OCI-LY1 (cell line): Measurements from ENCODE around the gene LSM14A.

Experiments
- CTCF ChIP-seq: fragments of 200-600 bp; sonication (generic), shearing (Covaris generic); IDR thresholded peaks from 2 replicates; pipeline ENCODE4 v1.5.1; 2017; ENCODE audit warnings: mild to moderate bottlenecking, antibody characterized with exemption, low read length, moderate library complexity, mixed read lengths
- EZH2 ChIP-seq: fragments of 200-600 bp; sonication (generic), shearing (Covaris generic); IDR thresholded peaks from 2 replicates; pipeline ENCODE4 v1.8.0; 2017; ENCODE audit warnings: borderline replicate concordance, mixed run types, mild to moderate bottlenecking, antibody characterized with exemption, low read length, moderate library complexity, mixed read lengths

- TF ChIP-seq CTCF: no peak
- no peak for TF ChIP-seq EZH2
Observed at GRCh38 chr19:34276614-34277013, 104.3 kb downstream of the LSM14A start.
